Fibroblast of mammary gland (primary cell): ENCODE results near the gene CTNND2.

Experiments
- DNase-seq: peaks from one replicate; pipeline ENCODE4 v3.0.0-alpha.2; 2010; ENCODE audit warnings: low read depth
- H3K4me3 ChIP-seq: 2 replicates; pipeline ENCODE4 v1.5.1; 2011; ENCODE audit warnings: low read depth, mild to moderate bottlenecking, low read length, moderate library complexity; ENCODE audit not compliant: control insufficient read depth
- CTCF ChIP-seq: conservative IDR thresholded peaks from 2 replicates; pipeline ENCODE4 v1.5.1; 2011; ENCODE audit warnings: low read depth, low read length, inconsistent platforms; ENCODE audit not compliant: control insufficient read depth, insufficient read depth

CTNND2 gene

DNA sequence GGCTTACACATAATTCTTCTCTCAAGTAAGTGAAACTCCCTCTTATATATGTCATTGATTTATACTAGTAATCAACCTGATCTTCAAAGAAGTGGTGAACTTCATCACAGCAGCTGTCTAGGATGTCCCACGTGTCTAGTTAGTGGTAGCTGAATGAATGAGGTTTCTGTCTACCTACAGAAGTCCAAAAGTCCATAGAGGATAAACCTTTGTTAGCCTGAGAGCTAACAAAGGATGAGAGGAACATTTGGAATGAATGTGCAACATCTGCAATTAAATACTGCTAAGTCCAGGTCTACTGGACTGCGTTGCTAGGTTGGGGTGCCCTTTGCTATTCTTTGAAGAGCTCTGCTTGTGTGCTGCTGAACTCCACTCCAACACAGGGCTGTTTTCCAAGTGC lies 929.4 kb downstream of the CTNND2 start:
- no peak for DNase-seq
- no peak overlapping the region for H3K4me3 ChIP-seq
- no peak for TF ChIP-seq CTCF

GRCh38 chr5:10973316-10973715 lies 930.9 kb downstream of the CTNND2 start:
- no peak for TF ChIP-seq CTCF
- DNase-seq = no peak
- H3K4me3 ChIP-seq = no peak overlapping the region

DNA sequence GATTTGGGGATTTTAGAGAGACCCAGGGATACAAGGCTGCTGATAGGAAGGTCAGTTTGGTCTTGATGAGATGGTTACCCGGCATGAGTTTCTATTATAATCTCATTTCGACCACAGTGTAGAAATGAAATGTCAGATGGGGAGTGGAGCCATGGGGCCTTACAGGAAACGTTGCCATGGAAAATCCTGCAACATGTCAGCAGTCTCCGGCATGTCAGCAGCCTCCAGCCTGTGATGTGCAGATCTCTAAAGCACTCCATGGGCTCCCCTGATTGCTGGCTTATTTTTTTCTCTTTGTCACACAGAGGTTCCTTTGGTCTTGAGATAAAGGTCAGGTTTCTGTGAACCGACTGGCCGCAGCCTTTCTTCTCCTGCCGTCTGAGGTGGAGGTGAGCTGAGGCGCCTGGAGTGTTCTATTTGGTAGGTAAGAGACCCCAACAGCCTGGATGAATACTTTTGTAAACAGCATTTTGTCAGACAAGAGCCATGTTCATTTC lies 934.5 kb downstream of the CTNND2 start:
- no peak overlapping the region for H3K4me3 ChIP-seq
- DNase-seq = no peak
- TF ChIP-seq CTCF = no peak

DNA sequence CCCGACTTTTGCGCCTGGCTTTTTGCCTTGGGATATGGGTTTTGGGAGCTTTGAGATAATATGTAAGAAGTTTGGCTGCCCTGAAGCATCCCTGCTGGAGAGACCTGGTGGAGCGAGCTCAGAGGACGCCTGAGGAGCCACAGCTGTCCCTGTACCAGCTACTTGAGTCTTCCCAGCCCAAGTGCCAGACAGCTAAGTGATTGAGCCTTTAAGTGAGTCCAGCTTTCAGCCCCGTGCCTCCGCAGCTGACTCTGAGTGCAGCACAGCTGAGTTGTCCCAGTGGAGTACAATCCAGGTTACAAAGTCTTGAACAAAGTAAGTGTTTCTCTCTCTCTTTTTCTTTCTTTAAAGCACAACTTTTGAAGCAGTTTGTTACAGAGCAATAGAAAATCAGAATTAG lies 939.4 kb downstream of the CTNND2 start:
- no peak for DNase-seq
- no peak for TF ChIP-seq CTCF
- H3K4me3 ChIP-seq = no peak overlapping the region

DNA sequence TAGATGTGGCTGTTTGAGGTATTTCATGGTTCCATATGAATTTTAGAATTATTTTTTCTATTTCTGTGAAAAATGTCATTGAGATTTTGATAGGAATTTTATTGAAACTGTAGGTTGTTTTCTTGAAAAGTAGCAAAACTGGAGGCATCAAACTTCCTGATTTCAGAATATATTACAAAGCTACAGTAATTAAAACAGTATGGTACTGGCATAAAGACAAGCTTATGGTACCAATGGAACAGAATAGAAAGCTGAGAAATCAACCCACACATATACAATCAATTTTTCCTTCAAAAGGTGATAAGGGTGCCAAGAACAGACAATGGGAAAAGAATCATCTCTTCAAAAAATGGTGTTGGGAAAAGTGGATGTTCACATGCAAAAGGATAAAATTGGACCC lies 945.5 kb downstream of the CTNND2 start:
- TF ChIP-seq CTCF = no peak
- DNase-seq = no peak
- H3K4me3 ChIP-seq = no peak overlapping the region

GRCh38 chr5:10949856-10950630 lies 954.2 kb downstream of the CTNND2 start:
- H3K4me3 ChIP-seq = no peak overlapping the region
- DNase-seq = no peak
- TF ChIP-seq CTCF = no peak
